H9 (cell line): ENCODE measurements around the gene ANGPTL4. TPM values are rescaled to one million over a fixed set of nuclear protein-coding genes. Genes with fewer than 3 reads are reported as not detected.
A peak's percentile ranks its signal among the peaks of the same experiment; 100 is the strongest.

Experiments used
- DNase-seq: peaks from one replicate; pipeline ENCODE4 v3.0.0-alpha.2; 2017
- H2AFZ ChIP-seq: one replicate; pipeline ENCODE4 v1.6.1; 2013; ENCODE audit warnings: mild to moderate bottlenecking, low read length, control low read depth, moderate library complexity
- H2AK5ac ChIP-seq: 2 replicates; pipeline ENCODE4 v1.6.1; 2013; ENCODE audit warnings: low read length, control low read depth, mixed read lengths; ENCODE audit not compliant: insufficient read length
- H2BK120ac ChIP-seq: one replicate; pipeline ENCODE4 v1.6.1; 2013; ENCODE audit warnings: low read depth, mild to moderate bottlenecking, low read length, control low read depth, inconsistent platforms; ENCODE audit not compliant: poor library complexity, severe bottlenecking
- H2BK12ac ChIP-seq: 2 replicates; pipeline ENCODE4 v1.6.1; 2013; ENCODE audit warnings: low read length, control low read depth, mixed read lengths, low read depth; ENCODE audit not compliant: insufficient read length
- H2BK15ac ChIP-seq: 2 replicates; pipeline ENCODE4 v1.6.1; 2013; ENCODE audit warnings: low read depth, low read length, control low read depth
- H2BK20ac ChIP-seq: one replicate; pipeline ENCODE4 v1.6.1; 2013; ENCODE audit warnings: low read depth, mild to moderate bottlenecking, low read length, control low read depth, inconsistent platforms; ENCODE audit not compliant: poor library complexity, severe bottlenecking
- H2BK5ac ChIP-seq: 2 replicates; pipeline ENCODE4 v1.6.1; 2013; ENCODE audit warnings: low read length, control low read depth, mixed read lengths; ENCODE audit not compliant: insufficient read length
- H3K14ac ChIP-seq: 2 replicates; pipeline ENCODE4 v1.6.1; 2013; ENCODE audit warnings: low read length, control low read depth; ENCODE audit not compliant: insufficient read depth
- H3K18ac ChIP-seq: 2 replicates; pipeline ENCODE4 v1.6.1; 2013; ENCODE audit warnings: low read depth, mild to moderate bottlenecking, mixed read lengths, low read length, control low read depth; ENCODE audit not compliant: insufficient read length
- H3K23ac ChIP-seq: 2 replicates; pipeline ENCODE4 v1.6.1; 2013; ENCODE audit warnings: low read length, control low read depth, mixed read lengths, low read depth; ENCODE audit not compliant: insufficient read length
- H3K23me2 ChIP-seq: 2 replicates; pipeline ENCODE4 v1.6.1; 2013; ENCODE audit warnings: low read depth, mild to moderate bottlenecking, mixed read lengths, low read length, control low read depth; ENCODE audit not compliant: insufficient read length, poor library complexity, severe bottlenecking
- H3K27ac ChIP-seq: 2 replicates; pipeline ENCODE4 v1.5.1; 2013; ENCODE audit warnings: low read length, control low read depth, mixed read lengths, low read depth; ENCODE audit not compliant: insufficient read length
- H3K27me3 ChIP-seq: 2 replicates; pipeline ENCODE4 v1.6.1; 2013; ENCODE audit warnings: low read length, control low read depth, inconsistent platforms; ENCODE audit not compliant: insufficient read depth
- H3K4ac ChIP-seq: 2 replicates; pipeline ENCODE4 v1.6.1; 2013; ENCODE audit warnings: low read depth, mild to moderate bottlenecking, control low read depth, inconsistent platforms, low read length, moderate library complexity
- H3K4me1 ChIP-seq: 2 replicates; pipeline ENCODE4 v1.6.1; 2013; ENCODE audit warnings: low read length, control low read depth, inconsistent platforms; ENCODE audit not compliant: insufficient read depth
- H3K4me2 ChIP-seq: 2 replicates; pipeline ENCODE4 v1.6.1; 2013; ENCODE audit warnings: low read length, control low read depth, mixed read lengths; ENCODE audit not compliant: insufficient read length, insufficient read depth
- H3K56ac ChIP-seq: 2 replicates; pipeline ENCODE4 v1.6.1; 2013; ENCODE audit warnings: low read depth, mild to moderate bottlenecking, mixed read lengths, low read length, control low read depth; ENCODE audit not compliant: insufficient read length
- H3K79me1 ChIP-seq: 2 replicates; pipeline ENCODE4 v1.6.1; 2013; ENCODE audit warnings: low read depth, mild to moderate bottlenecking, moderate library complexity, low read length, control low read depth, inconsistent platforms; ENCODE audit not compliant: insufficient read depth, poor library complexity, severe bottlenecking
- H3K79me2 ChIP-seq: 2 replicates; pipeline ENCODE4 v1.6.1; 2013; ENCODE audit warnings: low read length, control low read depth, inconsistent platforms; ENCODE audit not compliant: insufficient read depth
- H3K9ac ChIP-seq: 2 replicates; pipeline ENCODE4 v1.6.1; 2013; ENCODE audit warnings: low read length, control low read depth, mixed read lengths; ENCODE audit not compliant: insufficient read length; ENCODE audit errors: extremely low read depth
- H3K9me3 ChIP-seq: one replicate; pipeline ENCODE4 v1.6.1; 2013; ENCODE audit warnings: low read depth, low read length, inconsistent platforms; ENCODE audit not compliant: control insufficient read depth
- H3T11ph ChIP-seq: one replicate; pipeline ENCODE4 v1.6.1; 2013; ENCODE audit warnings: mild to moderate bottlenecking, low read length, control low read depth, inconsistent platforms
- H4K20me1 ChIP-seq: one replicate; pipeline ENCODE4 v1.6.1; 2013; ENCODE audit not compliant: control insufficient read depth, insufficient read length, insufficient read depth
- H4K5ac ChIP-seq: 2 replicates; pipeline ENCODE4 v1.6.1; 2013; ENCODE audit warnings: low read depth, mild to moderate bottlenecking, mixed read lengths, low read length, control low read depth; ENCODE audit not compliant: insufficient read length
- H4K8ac ChIP-seq: replicated peaks from 2 replicates; pipeline ENCODE4 v1.6.1; 2013; ENCODE audit warnings: low read length, control low read depth, mixed read lengths, low read depth; ENCODE audit not compliant: insufficient read length
- H4K91ac ChIP-seq: 2 replicates; pipeline ENCODE4 v1.6.1; 2013; ENCODE audit warnings: low read depth, mild to moderate bottlenecking, moderate library complexity, mixed read lengths, low read length, control low read depth; ENCODE audit not compliant: insufficient read length
- H3K27ac Mint-ChIP-seq, 3 experiments: 2 replicates in 2 of 3; 3 replicates in 1 of 3; pipeline ENCODE4 v1.8.0; 2020 to 2021; ENCODE audit warnings: mixed read lengths in 3 of 3, mild to moderate bottlenecking in 1 of 3, moderate library complexity in 1 of 3
- H3K27me3 Mint-ChIP-seq: 2 replicates; pipeline ENCODE4 v1.8.0; 2021; ENCODE audit warnings: low read depth, mild to moderate bottlenecking, moderate library complexity, mixed read lengths
- H3K36me3 Mint-ChIP-seq, 3 experiments: 2 replicates in 2 of 3; 3 replicates in 1 of 3; pipeline ENCODE4 v1.8.0; 2020 to 2021; ENCODE audit warnings: low read depth in 3 of 3, mixed read lengths in 3 of 3; ENCODE audit not compliant: insufficient read depth in 1 of 3
- H3K4me1 Mint-ChIP-seq, 2 experiments: 2 replicates each; pipeline ENCODE4 v1.8.0; 2020; ENCODE audit warnings: mixed read lengths in 2 of 2
- H3K4me3 Mint-ChIP-seq, 2 experiments: 2 replicates in 1 of 2; 3 replicates in 1 of 2; pipeline ENCODE4 v1.8.0; 2020 to 2021; ENCODE audit warnings: mild to moderate bottlenecking in 2 of 2, mixed read lengths in 2 of 2, moderate library complexity in 1 of 2
- H3K9me3 Mint-ChIP-seq, 2 experiments: 2 replicates in 1 of 2; 3 replicates in 1 of 2; pipeline ENCODE4 v1.8.0; 2020; ENCODE audit warnings: mild to moderate bottlenecking in 2 of 2, mixed read lengths in 2 of 2, moderate library complexity in 1 of 2
- CTCF ChIP-seq: fragments of 200-600 bp; sonication (generic); conservative IDR thresholded peaks from 3 replicates; pipeline ENCODE4 v1.8.0; 2021; ENCODE audit warnings: antibody characterized with exemption, mild to moderate bottlenecking
- WGBS: extraction: QIAGEN DNeasy Blood & Tissue Kit; methylation state at CpG from one replicate; pipeline ENCODE4 v1.1.7; 2013; ENCODE audit warnings: missing lambda C conversion rate, low lambda C conversion rate, mixed read lengths; ENCODE audit not compliant: insufficient read length; ENCODE audit errors: extremely low coverage; 5-methylcytosine and 5-hydroxymethylcytosine counted together
- total RNA-seq: library from RNA; stranded (reverse); gene quantifications from 2 replicates; pipeline ENCODE4 v1.2.1, GENCODE V29; 2021

The ANGPTL4 gene
- total RNA-seq, 1 experiment from 2014 or later: 1.9 TPM

GRCh38 chr19:8336072-8336569, 27.8 kb upstream of the ANGPTL4 start:
- no peaks in the 10 kb centered on the region for H3K79me1 ChIP-seq
- no CpG with 5 or more reads among the region's 27 CpGs for WGBS
- no peak overlapping the region for H3K56ac ChIP-seq
- H3K18ac ChIP-seq: no peak overlapping the region
- Mint-ChIP-seq H3K9me3 (no peaks in the 10 kb centered on the region; a peak in 1 of 5 replicates), H3K4me1 (peaks cover 17 to 21% of the 10 kb centered on the region in 2 experiments), H3K27ac (no peak overlapping the region), H3K27me3 (peaks cover 50% of the 10 kb centered on the region), H3K4me3 (peak overlapping the region; percentile 51 to 70), H3K36me3 (peaks cover 0 to 2% (median 0%) of the 10 kb centered on the region in 3 experiments; a peak in 2 of 7 replicates)
- no peak overlapping the region for H2AK5ac ChIP-seq
- no peak overlapping the region for H2BK20ac ChIP-seq
- no peak overlapping the region for H3K4ac ChIP-seq
- no peak for TF ChIP-seq CTCF
- DNase-seq: peak; percentile 75
- H3K9me3 ChIP-seq: no peaks in the 10 kb centered on the region
- no peak overlapping the region for H4K91ac ChIP-seq
- no peak overlapping the region for H4K5ac ChIP-seq
- H4K20me1 ChIP-seq: no peaks in the 10 kb centered on the region
- H3K23me2 ChIP-seq: peaks cover 12% of the 10 kb centered on the region
- no peak overlapping the region for H2AFZ ChIP-seq
- H3K4me1 ChIP-seq: no peaks in the 10 kb centered on the region; the same call in 1 of the 2 replicates
- no peak overlapping the region for H3K14ac ChIP-seq
- H3K9ac ChIP-seq: no peak overlapping the region
- no peak overlapping the region for H2BK5ac ChIP-seq
- H2BK12ac ChIP-seq: no peak overlapping the region
- H3K27ac ChIP-seq: no peak overlapping the region
- H3K4me2 ChIP-seq: peak overlapping the region; percentile 27
- no peak overlapping the region for H4K8ac ChIP-seq
- H3T11ph ChIP-seq: no peak overlapping the region
- H2BK15ac ChIP-seq: no peak overlapping the region
- no peak overlapping the region for H2BK120ac ChIP-seq
- peaks cover 18% of the 10 kb centered on the region; the same call in 1 of the 2 replicates for H3K27me3 ChIP-seq
- H3K79me2 ChIP-seq: no peaks in the 10 kb centered on the region
- no peak overlapping the region for H3K23ac ChIP-seq
